ENCODE data around the gene FAIM2.

GRCh38 chr12:49899286-49899843 lies 4.3 kb downstream of the FAIM2 start:
- no peak for TF ChIP-seq CTCF (IDR thresholded peaks at IDR 0.05; ENCODE audit: insufficient read depth, low read length)
- no peak for TF ChIP-seq GABPA (IDR thresholded peaks at IDR 0.05; ENCODE audit: low read depth)
- no peak for TF ChIP-seq POLR2AphosphoS5 (IDR thresholded peaks at IDR 0.05; ENCODE audit: low read depth)
